Fibroblast of mammary gland (primary cell): ENCODE measurements around the gene ADSS1.
A peak's percentile ranks its signal among the peaks of the same experiment; 100 is the strongest.

ENCODE experiments used
- DNase-seq: peaks from one replicate; pipeline ENCODE4 v3.0.0-alpha.2; 2010; ENCODE audit warnings: low read depth
- H3K4me3 ChIP-seq: 2 replicates; pipeline ENCODE4 v1.5.1; 2011; ENCODE audit warnings: low read depth, mild to moderate bottlenecking, low read length, moderate library complexity; ENCODE audit not compliant: control insufficient read depth
- TF ChIP-seq, protein P1 (sequence below): conservative IDR thresholded peaks from 2 replicates; pipeline ENCODE4 v1.5.1; 2011; ENCODE audit warnings: low read depth, low read length, inconsistent platforms; ENCODE audit not compliant: control insufficient read depth, insufficient read depth

ADSS1 gene

DNA sequence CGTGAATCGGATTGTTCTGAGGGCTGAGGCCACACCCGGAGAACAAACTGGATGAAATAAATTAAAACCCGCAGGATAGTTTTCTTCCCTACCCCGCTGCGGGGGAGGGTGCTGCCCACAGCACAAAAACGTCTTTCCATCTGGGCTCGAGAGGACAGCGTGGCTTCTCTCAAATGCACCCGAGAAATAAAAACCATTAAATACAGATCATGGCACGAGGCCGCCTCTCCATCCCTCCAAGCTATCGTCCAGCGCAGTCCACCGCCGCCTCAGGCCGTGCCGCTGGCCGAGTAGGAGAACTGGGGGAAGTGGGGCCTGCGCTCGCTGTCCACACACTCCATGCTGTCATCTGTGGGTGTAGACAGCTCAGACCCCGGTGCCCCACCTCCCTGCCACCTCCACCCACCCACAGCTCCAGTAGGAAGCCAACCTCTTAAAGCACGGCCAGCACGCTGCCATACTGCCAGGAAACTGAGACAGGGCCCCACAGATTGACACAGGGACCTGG, 46.1 kb downstream of the ADSS1 start:
- TF ChIP-seq, protein P1, sequence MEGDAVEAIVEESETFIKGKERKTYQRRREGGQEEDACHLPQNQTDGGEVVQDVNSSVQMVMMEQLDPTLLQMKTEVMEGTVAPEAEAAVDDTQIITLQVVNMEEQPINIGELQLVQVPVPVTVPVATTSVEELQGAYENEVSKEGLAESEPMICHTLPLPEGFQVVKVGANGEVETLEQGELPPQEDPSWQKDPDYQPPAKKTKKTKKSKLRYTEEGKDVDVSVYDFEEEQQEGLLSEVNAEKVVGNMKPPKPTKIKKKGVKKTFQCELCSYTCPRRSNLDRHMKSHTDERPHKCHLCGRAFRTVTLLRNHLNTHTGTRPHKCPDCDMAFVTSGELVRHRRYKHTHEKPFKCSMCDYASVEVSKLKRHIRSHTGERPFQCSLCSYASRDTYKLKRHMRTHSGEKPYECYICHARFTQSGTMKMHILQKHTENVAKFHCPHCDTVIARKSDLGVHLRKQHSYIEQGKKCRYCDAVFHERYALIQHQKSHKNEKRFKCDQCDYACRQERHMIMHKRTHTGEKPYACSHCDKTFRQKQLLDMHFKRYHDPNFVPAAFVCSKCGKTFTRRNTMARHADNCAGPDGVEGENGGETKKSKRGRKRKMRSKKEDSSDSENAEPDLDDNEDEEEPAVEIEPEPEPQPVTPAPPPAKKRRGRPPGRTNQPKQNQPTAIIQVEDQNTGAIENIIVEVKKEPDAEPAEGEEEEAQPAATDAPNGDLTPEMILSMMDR = no peak
- H3K4me3 ChIP-seq = no peak overlapping the region
- no peak for DNase-seq

DNA sequence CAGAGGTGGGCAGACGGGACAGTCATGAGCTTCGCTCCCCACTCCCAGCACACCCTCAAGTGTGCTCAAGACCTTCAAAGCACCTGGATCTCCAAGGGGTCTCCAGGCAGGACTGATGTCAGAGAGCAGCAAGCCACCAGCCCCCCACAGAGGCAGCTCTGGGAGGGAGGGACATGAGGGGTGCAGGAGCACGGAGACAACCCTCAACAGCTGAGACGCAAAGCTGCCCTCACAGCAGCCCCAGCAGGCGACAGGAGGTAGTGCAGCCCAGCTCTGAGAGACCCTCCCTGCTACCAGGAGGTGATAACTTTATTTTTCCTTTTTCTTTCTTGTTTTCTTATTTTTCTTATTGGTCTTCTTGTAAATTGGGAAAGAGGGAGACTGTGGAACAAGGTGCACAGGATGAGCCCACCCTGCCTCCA, 46.8 kb downstream of the ADSS1 start:
- DNase-seq = no peak
- H3K4me3 ChIP-seq = no peak overlapping the region
- TF ChIP-seq, protein P1 = peak; percentile 66

GRCh38 chr14:104771374-104771773, 47.3 kb downstream of the ADSS1 start:
- no peak for DNase-seq
- no peak overlapping the region for H3K4me3 ChIP-seq
- TF ChIP-seq, protein P1 = no peak

- H3K4me3 ChIP-seq = no peak overlapping the region
- DNase-seq = no peak
Measured at GRCh38 chr14:104771918-104772706, 48.1 kb downstream of the ADSS1 start.

DNA sequence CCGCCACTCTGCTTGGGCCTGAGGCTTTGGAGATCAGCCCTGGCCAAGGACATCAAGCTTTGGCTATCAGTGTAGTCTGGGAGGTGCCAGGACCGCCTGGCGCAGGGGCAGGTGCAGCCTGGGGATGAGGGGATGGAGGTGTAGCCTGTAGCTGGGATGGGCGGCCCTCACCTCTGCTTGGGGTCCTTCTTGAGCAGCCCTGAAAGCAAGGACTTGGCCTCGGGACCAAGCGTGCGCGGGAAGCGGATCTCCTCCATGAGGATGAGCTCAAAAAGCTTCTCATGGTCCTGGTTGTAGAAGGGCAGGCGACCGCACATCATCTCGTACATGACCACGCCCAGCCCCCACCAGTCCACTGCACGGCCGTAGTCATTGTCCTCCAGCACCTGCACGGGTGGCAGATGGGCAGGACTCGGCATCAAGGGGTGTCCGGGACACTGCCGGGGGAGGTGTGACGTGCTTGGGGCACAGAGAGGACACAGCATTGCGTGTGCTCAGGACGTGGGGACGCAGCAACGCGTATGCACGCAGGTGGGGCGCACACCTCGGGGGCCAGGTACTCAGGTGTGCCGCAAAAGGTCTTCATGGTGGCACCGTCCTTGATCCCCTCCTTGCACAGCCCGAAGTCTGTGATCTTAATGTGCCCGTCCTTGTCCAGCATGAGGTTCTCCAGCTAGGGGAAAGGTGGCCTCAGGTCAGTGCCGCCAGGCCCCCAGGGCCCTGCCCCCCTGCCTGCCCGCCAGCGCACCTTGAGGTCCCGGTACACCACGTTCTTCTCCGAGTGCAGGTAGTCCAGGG, 48.9 kb downstream of the ADSS1 start:
- TF ChIP-seq, protein P1 = no peak
- no peak overlapping the region for H3K4me3 ChIP-seq
- no peak for DNase-seq

More at GRCh38 chr14:104771918-104772706, 48.1 kb downstream of the ADSS1 start:
- TF ChIP-seq, protein P1 = no peak

- TF ChIP-seq, protein P1 = no peak
- no peak overlapping the region for H3K4me3 ChIP-seq
- no peak for DNase-seq
Measured at GRCh38 chr14:104773505-104774452, 49.8 kb downstream of the ADSS1 start.
